T-cell (primary cell): ENCODE results near the gene FCGR3A. TPM values are rescaled to one million over a fixed set of nuclear protein-coding genes. Genes with fewer than 3 reads are reported as not detected.

ENCODE experiments used
- ATAC-seq, 4 experiments: fragments of 200-7000 bp in 3 of 4; fragments of 150-1000 bp in 1 of 4; cut with Tn5 transposase; replicated peaks in 1 of 4; 1 replicate in 3 of 4; 2 replicates in 1 of 4; pipeline ENCODE4 v1.10.0; 2021; ENCODE audit warnings: moderate library complexity in 3 of 4, mild to moderate bottlenecking in 2 of 4, moderate number of reproducible peaks in 1 of 4
- CTCF ChIA-PET, 2 donors: fragments of 300-600 bp; sonication (Branson Sonifier 250); formaldehyde crosslinking; loops; one replicate each; lab custom pipeline; 2022; ENCODE audit warnings: antibody characterized with exemption in 2 of 2; lab: Charles Lee
- POLR2A ChIA-PET, 2 donors: fragments of 300-600 bp; sonication (Branson Sonifier 250); formaldehyde crosslinking; loops; one replicate each; lab custom pipeline; 2022; ENCODE audit warnings: antibody characterized with exemption in 2 of 2; lab: Charles Lee
- DNase-seq, 35 experiments: peaks; one replicate each; pipeline versions ENCODE4 v3.0.0 to v3.0.0-alpha.2; 2013 to 2023
- H3K27ac ChIP-seq: one replicate; pipeline ENCODE4 v1.5.1; 2013; ENCODE audit warnings: low read length
- H3K27me3 ChIP-seq, 2 experiments: replicated peaks in 1 of 2; 1 replicate in 1 of 2; 2 replicates in 1 of 2; pipeline versions ENCODE4 v1.6.1 to v1.7.0; 2013; ENCODE audit warnings: low read length in 1 of 2, mixed read lengths in 1 of 2; ENCODE audit not compliant: control insufficient read depth in 2 of 2, insufficient read depth in 2 of 2; ENCODE audit errors: extremely low read depth in 1 of 2
- H3K36me3 ChIP-seq, 2 donors: 1 replicate in 1 of 2; 2 replicates in 1 of 2; pipeline versions ENCODE4 v1.6.1 to v1.7.0; 2013; ENCODE audit warnings: low read length in 1 of 2; ENCODE audit not compliant: control insufficient read depth in 2 of 2, insufficient read depth in 1 of 2; ENCODE audit errors: extremely low read depth in 1 of 2
- H3K4me1 ChIP-seq, 2 experiments: 1 replicate in 1 of 2; 2 replicates in 1 of 2; pipeline versions ENCODE4 v1.6.1 to v1.7.0; 2013; ENCODE audit warnings: low read length in 2 of 2, mixed read lengths in 1 of 2; ENCODE audit not compliant: insufficient read depth in 2 of 2, control insufficient read depth in 1 of 2; ENCODE audit errors: extremely low read depth in 1 of 2
- H3K4me3 ChIP-seq, 2 donors: 1 replicate in 1 of 2; 2 replicates in 1 of 2; pipeline versions ENCODE4 v1.5.1 to v1.7.0; 2013; ENCODE audit warnings: mild to moderate bottlenecking in 2 of 2, low read length in 1 of 2, moderate library complexity in 1 of 2; ENCODE audit not compliant: control insufficient read depth in 1 of 2; ENCODE audit errors: extremely low read depth in 1 of 2
- H3K9me3 ChIP-seq: 2 replicates; pipeline ENCODE4 v1.7.0; 2013
- H3K27ac Mint-ChIP-seq, 2 donors: one replicate each; pipeline ENCODE4 v1.8.0; 2020 to 2021; ENCODE audit warnings: mild to moderate bottlenecking in 2 of 2, mixed read lengths in 2 of 2
- H3K27me3 Mint-ChIP-seq, 2 donors: one replicate each; pipeline ENCODE4 v1.8.0; 2021 to 2022; ENCODE audit warnings: mixed read lengths in 2 of 2
- H3K36me3 Mint-ChIP-seq: one replicate; pipeline ENCODE4 v1.8.0; 2021; ENCODE audit warnings: mixed read lengths
- H3K4me1 Mint-ChIP-seq, 3 donors: one replicate each; pipeline ENCODE4 v1.8.0; 2020 to 2022; ENCODE audit warnings: mixed read lengths in 3 of 3, mild to moderate bottlenecking in 1 of 3
- H3K4me3 Mint-ChIP-seq, 3 donors: one replicate each; pipeline ENCODE4 v1.8.0; 2020 to 2022; ENCODE audit warnings: mild to moderate bottlenecking in 3 of 3, mixed read lengths in 3 of 3, moderate library complexity in 3 of 3
- H3K9me3 Mint-ChIP-seq, 3 donors: one replicate each; pipeline ENCODE4 v1.8.0; 2020 to 2022; ENCODE audit warnings: mixed read lengths in 3 of 3
- WGBS: methylation state at CpG from one replicate; pipeline ENCODE4 v1.1.5; 2013; ENCODE audit warnings: missing lambda C conversion rate; ENCODE audit not compliant: insufficient coverage; 5-methylcytosine and 5-hydroxymethylcytosine counted together
- total RNA-seq, 35 experiments: library from RNA in 6 of 35; stranded (reverse) in 6 of 35; fragments of 120-200 nt in 1 of 35; gene quantifications; one replicate each; pipeline versions ENCODE4 v1.2.1 to v1.2.4 and lab custom pipeline; 2013 to 2026

FCGR3A gene
- total RNA-seq, 5 donors from 2014 or later (not counting 1 experiment from before 2014, with no cell fraction given): 3.8 to 43.9 (median 4.9) TPM

GRCh38 chr1:161492827-161493226 is 56.8 kb downstream of the FCGR3A start:
- H3K4me1 Mint-ChIP-seq: peaks cover 14 to 20% (median 15%) of the 10 kb centered on the region in 3 donors
- no peaks in the 10 kb centered on the region for H3K36me3 Mint-ChIP-seq
- CTCF ChIA-PET: no interaction called here
- H3K9me3 Mint-ChIP-seq: no peaks in the 10 kb centered on the region
- no peaks in the 10 kb centered on the region for H3K36me3 ChIP-seq
- no peak overlapping the region for H3K4me3 Mint-ChIP-seq
- peaks cover 7 to 8% of the 10 kb centered on the region in 2 experiments for H3K27me3 ChIP-seq
- ATAC-seq (no peak), DNase-seq (no peak)
- WGBS: no CpG with 5 or more reads among the region's 2 CpGs
- H3K27me3 Mint-ChIP-seq: peaks cover 47 to 57% of the 10 kb centered on the region in 2 donors
- POLR2A ChIA-PET: no interaction called here
- no peak overlapping the region for H3K4me3 ChIP-seq
- no peak overlapping the region for H3K27ac ChIP-seq
- H3K27ac Mint-ChIP-seq: no peak overlapping the region
- peaks cover 0 to 5% of the 10 kb centered on the region in 2 experiments for H3K4me1 ChIP-seq
- no peaks in the 10 kb centered on the region for H3K9me3 ChIP-seq

Other genes with a start within 250 kb of the FCGR3A start
- 1 to 10 TPM; 3.4 to 7.9 (median 6.1) TPM for gene MPZ, start 239.8 kb downstream of the FCGR3A start, total RNA-seq
- gene SDHC, start 235.4 kb downstream of the FCGR3A start, total RNA-seq: 100 to 1,000 TPM in 3 of 5 donors, 10 to 100 TPM in 2; 86.4 to 106 (median 103) TPM
- gene CFAP126, start 181.9 kb downstream of the FCGR3A start, total RNA-seq: not detected
- gene FCGR2A, start 44.4 kb downstream of the FCGR3A start, total RNA-seq: under 1 TPM; 0.49 to 0.80 (median 0.72) TPM
- gene HSPA6, start 25.3 kb downstream of the FCGR3A start, total RNA-seq: 10 to 100 TPM in 1 of 5 donors, 1 to 10 TPM in 2, under 1 TPM in 1, not detected in 1; 0.30 to 22.7 (median 5.7) TPM
- under 1 TPM in 3 of 5 donors, not detected in 2; 0.42 to 0.88 (median 0.60) TPM for gene FCGR3B, start 81.4 kb upstream of the FCGR3A start, total RNA-seq
- 1 to 10 TPM in 4 of 5 donors, under 1 TPM in 1; 0.80 to 3.9 (median 1.7) TPM for gene FCGR2B, start 113.3 kb upstream of the FCGR3A start, total RNA-seq
- 1 to 10 TPM in 3 of 5 donors, under 1 TPM in 2; 0.68 to 6.5 (median 2.7) TPM for gene FCRLA, start 157.4 kb upstream of the FCGR3A start, total RNA-seq
- 1 to 10 TPM in 1 of 5 donors, under 1 TPM in 4; 0.48 to 1.1 (median 0.75) TPM for gene FCRLB, start 171.7 kb upstream of the FCGR3A start, total RNA-seq
- gene DUSP12, start 200.0 kb upstream of the FCGR3A start, total RNA-seq: 10 to 100 TPM; 18.9 to 33.5 (median 29.1) TPM
- gene ATF6, start 216.5 kb upstream of the FCGR3A start, total RNA-seq: 10 to 100 TPM; 18.7 to 27.6 (median 21.9) TPM